OCI-LY7 (cell line): ENCODE data around the gene DGKD.

Experiments
- EZH2phosphoT487 ChIP-seq: fragments of 200-600 bp; sonication (generic); IDR thresholded peaks from 2 replicates; pipeline ENCODE4 v1.6.1; 2018; ENCODE audit warnings: low read depth, borderline replicate concordance, mild to moderate bottlenecking, mixed run types, antibody characterized with exemption, low read length, moderate library complexity, mixed read lengths
- TF ChIP-seq, protein P1 (sequence below): fragments of 200-600 bp; sonication (generic); conservative IDR thresholded peaks from 2 replicates; pipeline ENCODE4 v1.5.1; 2014; ENCODE audit warnings: mild to moderate bottlenecking, antibody characterized with exemption, low read length, moderate library complexity, mixed read lengths

DNA sequence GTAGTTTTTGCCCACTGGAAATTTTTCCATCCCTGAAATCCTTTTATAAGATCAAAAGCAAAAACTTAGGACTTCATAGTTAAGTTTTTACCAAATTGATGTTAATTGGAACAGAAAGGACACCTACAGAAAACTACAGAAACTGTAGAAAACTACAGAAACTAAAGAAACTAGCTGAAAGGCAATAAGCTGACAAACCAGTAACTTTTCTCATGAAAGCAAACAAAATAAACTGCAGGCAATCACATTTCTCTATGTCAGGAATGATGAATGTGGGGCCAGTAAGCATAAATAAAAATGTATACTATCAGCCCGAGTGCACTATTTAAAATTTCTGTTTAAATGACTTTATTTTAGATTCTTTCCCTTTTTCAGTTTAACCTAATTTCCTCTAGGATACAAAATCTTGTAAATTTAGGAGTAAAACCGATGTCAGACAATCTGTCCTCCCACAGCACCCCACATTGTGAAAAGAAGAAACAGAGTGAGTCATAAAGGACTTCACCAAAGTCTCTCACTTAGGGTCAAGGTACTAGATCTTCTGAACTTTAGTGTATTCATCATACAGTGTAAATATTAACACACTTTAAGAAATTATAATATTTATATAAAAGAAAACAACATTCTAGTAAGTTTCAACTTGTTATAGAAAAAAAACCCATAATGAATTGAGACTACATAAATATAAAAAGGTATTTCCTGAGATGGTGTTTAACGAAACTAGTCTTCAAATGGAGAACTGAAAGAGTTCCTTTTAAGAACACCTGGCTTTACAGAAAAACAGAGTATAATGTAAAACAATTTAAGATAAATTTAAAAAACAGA, 165.7 kb downstream of the DGKD start:
- TF ChIP-seq, protein P1, sequence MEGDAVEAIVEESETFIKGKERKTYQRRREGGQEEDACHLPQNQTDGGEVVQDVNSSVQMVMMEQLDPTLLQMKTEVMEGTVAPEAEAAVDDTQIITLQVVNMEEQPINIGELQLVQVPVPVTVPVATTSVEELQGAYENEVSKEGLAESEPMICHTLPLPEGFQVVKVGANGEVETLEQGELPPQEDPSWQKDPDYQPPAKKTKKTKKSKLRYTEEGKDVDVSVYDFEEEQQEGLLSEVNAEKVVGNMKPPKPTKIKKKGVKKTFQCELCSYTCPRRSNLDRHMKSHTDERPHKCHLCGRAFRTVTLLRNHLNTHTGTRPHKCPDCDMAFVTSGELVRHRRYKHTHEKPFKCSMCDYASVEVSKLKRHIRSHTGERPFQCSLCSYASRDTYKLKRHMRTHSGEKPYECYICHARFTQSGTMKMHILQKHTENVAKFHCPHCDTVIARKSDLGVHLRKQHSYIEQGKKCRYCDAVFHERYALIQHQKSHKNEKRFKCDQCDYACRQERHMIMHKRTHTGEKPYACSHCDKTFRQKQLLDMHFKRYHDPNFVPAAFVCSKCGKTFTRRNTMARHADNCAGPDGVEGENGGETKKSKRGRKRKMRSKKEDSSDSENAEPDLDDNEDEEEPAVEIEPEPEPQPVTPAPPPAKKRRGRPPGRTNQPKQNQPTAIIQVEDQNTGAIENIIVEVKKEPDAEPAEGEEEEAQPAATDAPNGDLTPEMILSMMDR, result no peak; the same call in 1 of the 2 replicates
- TF ChIP-seq EZH2phosphoT487, result no peak
